HepG2 (cell line): ENCODE results near the gene LSM8. TPM values are rescaled to one million over a fixed set of nuclear protein-coding genes. Genes with fewer than 3 reads are reported as not detected.

Source experiments
- ATAC-seq: fragments of 200-7000 bp; cut with Tn5 transposase; 3 replicates; pipeline ENCODE4 v1.9.1; 2020; ENCODE audit warnings: mild to moderate bottlenecking, moderate library complexity
- BruUV-seq: library from RNA; stranded (reverse); fragments of 400-500 nt; replicated peaks from 2 replicates; lab custom pipeline; 2021; lab: Mats Ljungman, UMichigan
- CTCF ChIA-PET: fragments of 300-600 bp; formaldehyde crosslinking; extraction: SDS; loops from one replicate; lab custom pipeline; 2021; ENCODE audit warnings: low total read pairs, inconsistent platforms, low intra/inter-chr PET ratio; lab: Yijun Ruan, JAX
- POLR2A ChIA-PET: fragments of 350-600 bp; sonication (Branson Sonifier 250); formaldehyde crosslinking; loops from one replicate; lab custom pipeline; 2020; ENCODE audit warnings: antibody characterized with exemption, inconsistent platforms; lab: Yijun Ruan, JAX
- DNase-seq: peaks from one replicate; pipeline ENCODE4 v3.0.0-alpha.2; 2015; ENCODE audit warnings: low spot score
- FAIRE-seq: peaks from 3 replicates; lab custom pipeline; 2011; peaks lifted over from hg19 to GRCh38; lab: Jason Lieb, UNC
- H2AFZ ChIP-seq: one replicate; pipeline ENCODE4 v1.6.1; 2011; ENCODE audit warnings: low read length, inconsistent platforms
- H3K27ac ChIP-seq: fragments of 300-600 bp; 3 replicates; pipeline ENCODE4 v1.8.0; 2011; ENCODE audit warnings: mixed run types, mild to moderate bottlenecking, mixed read lengths, low read length, inconsistent platforms; ENCODE audit not compliant: insufficient read depth; ENCODE audit errors: extremely low read length
- H3K27me3 ChIP-seq, 2 experiments: fragments of 200-600 bp in 1 of 2; 2 replicates in 1 of 2; 3 replicates in 1 of 2; pipeline versions ENCODE4 v1.6.0 to v1.8.0; 2011; ENCODE audit warnings: low read length in 2 of 2, mild to moderate bottlenecking in 2 of 2, moderate library complexity in 2 of 2, inconsistent platforms in 1 of 2; ENCODE audit not compliant: insufficient read depth in 2 of 2, control insufficient read depth in 1 of 2
- H3K36me3 ChIP-seq, 2 experiments: fragments of 200-600 bp in 1 of 2; replicated peaks in 1 of 2; 2 replicates in 1 of 2; 3 replicates in 1 of 2; pipeline versions ENCODE4 v1.5.1 to v1.8.0; 2011; ENCODE audit warnings: low read length in 2 of 2, inconsistent platforms in 1 of 2; ENCODE audit not compliant: insufficient read depth in 2 of 2, control insufficient read depth in 1 of 2
- H3K4me1 ChIP-seq: 2 replicates; pipeline ENCODE4 v1.5.1; 2012; ENCODE audit warnings: low read length, inconsistent platforms; ENCODE audit not compliant: insufficient read depth
- H3K4me2 ChIP-seq: 2 replicates; pipeline ENCODE4 v1.6.0; 2011; ENCODE audit warnings: low read depth, low read length, inconsistent platforms
- H3K4me3 ChIP-seq, 3 experiments: fragments of 200-600 bp in 1 of 3; sonication (generic), shearing (Covaris generic) in 1 of 3; replicated peaks in 1 of 3; 2 replicates each; pipeline ENCODE4 v1.5.1; 2011 to 2016; ENCODE audit warnings: low read length in 3 of 3, inconsistent platforms in 2 of 3, low read depth in 2 of 3, mild to moderate bottlenecking in 2 of 3, control low read depth in 1 of 3, mixed read lengths in 1 of 3; ENCODE audit not compliant: insufficient read depth in 1 of 3
- H3K79me2 ChIP-seq: one replicate; pipeline ENCODE4 v1.6.1; 2011; ENCODE audit warnings: low read length, inconsistent platforms; ENCODE audit not compliant: insufficient read depth
- H3K9ac ChIP-seq: 2 replicates; pipeline ENCODE4 v1.6.0; 2011; ENCODE audit warnings: mild to moderate bottlenecking, low read depth, low read length, inconsistent platforms; ENCODE audit not compliant: insufficient read depth
- H3K9me3 ChIP-seq: 2 replicates; pipeline ENCODE4 v1.5.1; 2012; ENCODE audit warnings: mild to moderate bottlenecking, low read length
- H4K20me1 ChIP-seq: 2 replicates; pipeline ENCODE4 v1.6.0; 2011; ENCODE audit warnings: inconsistent platforms, mild to moderate bottlenecking, low read length, moderate library complexity; ENCODE audit not compliant: insufficient read depth
- CSRNP2 ChIP-seq: sonication (generic); formaldehyde crosslinking; conservative IDR thresholded peaks from 2 replicates; pipeline ENCODE4 v1.8.0; 2022; ENCODE audit warnings: low read depth, missing genetic modification reagents
- ETS1 ChIP-seq: sonication (generic); formaldehyde crosslinking; IDR thresholded peaks from 2 replicates; pipeline ENCODE4 v1.4.0; 2020; ENCODE audit warnings: missing genetic modification reagents
- ZNF468 ChIP-seq: sonication (generic); formaldehyde crosslinking; IDR thresholded peaks from 2 replicates; pipeline ENCODE4 v1.8.0; 2022; ENCODE audit warnings: mild to moderate bottlenecking, moderate library complexity, missing genetic modification reagents
- WGBS: methylation state at CpG from one replicate; pipeline ENCODE4 v1.1.6; 2017; ENCODE audit warnings: low lambda C conversion rate; 5-methylcytosine and 5-hydroxymethylcytosine counted together
- in situ Hi-C: cut with HindIII; loops from 2 replicates; pipeline ENCODE4 v1.10.0; 2017; ENCODE audit warnings: low pct_unique_long_range_greater_than_20kb; ENCODE audit not compliant: extremely low pct_ligation_motif_present
- intact Hi-C: fragments of 100-400 bp; cut with micrococcal nuclease; formaldehyde crosslinking; loops from one replicate; pipeline ENCODE4 v1.10.0; 2022; ENCODE audit not compliant: unreplicated experiment
- polyA plus RNA-seq, 8 experiments: library from polyadenylated mRNA; depleted of rRNA in 3 of 8; stranded (reverse) in 7 of 8; unstranded in 1 of 8; fragments of >200 nt; fragmentation: Illumina TruSeq in 4 of 8; extraction: Trizol in 4 of 8; gene quantifications; 2 replicates each; pipeline versions ENCODE4 v1.2.1 to v1.2.3, GENCODE V29; 2011 to 2016; ENCODE audit warnings: low read depth in 4 of 8, missing spikeins in 1 of 8, mixed read lengths in 1 of 8; ENCODE audit not compliant: insufficient read depth in 1 of 8
- total RNA-seq, 5 experiments: library from RNA; depleted of rRNA; stranded (reverse); fragments of >200 nt; fragmentation: Illumina TruSeq; extraction: Trizol; gene quantifications; 2 replicates each; pipeline ENCODE4 v1.2.3, GENCODE V29; 2016; ENCODE audit warnings: low read depth in 1 of 5

The LSM8 gene
- total and polyA plus RNA-seq, 2 of the 13 experiments (the other 11 are each of a cell fraction or from before 2014, with no cell fraction given), result 44.3 to 67.3 TPM

- ChIA-PET POLR2A (no interaction called here), CTCF (no interaction called here)
Measured at GRCh38 chr7:118140468-118140867, 43.5 kb upstream of the LSM8 start.

More at GRCh38 chr7:118140468-118140867, 43.5 kb upstream of the LSM8 start:
- BruUV-seq, result no TSS peak
- H3K36me3 ChIP-seq, result no peaks in the 10 kb centered on the region
- WGBS, result 0% methylated on average over 1 of the region's 1 CpG
- H3K4me1 ChIP-seq, result no peaks in the 10 kb centered on the region
- no peak overlapping the region for H2AFZ ChIP-seq
- intact Hi-C loops (no loop called here), in situ Hi-C loops (no loop called here)
- no peak overlapping the region for H3K9ac ChIP-seq
- no peaks in the 10 kb centered on the region for H3K27me3 ChIP-seq
- H3K27ac ChIP-seq, result no peak overlapping the region
- DNase-seq (no peak), ATAC-seq (no peak), FAIRE-seq (no peak)
- TF ChIP-seq ETS1 (CRISPR knock-in tag) (no peak), CSRNP2 (CRISPR knock-in tag) (no peak), ZNF468 (CRISPR knock-in tag) (no peak)
- H3K9me3 ChIP-seq, result no peaks in the 10 kb centered on the region
- no peaks in the 10 kb centered on the region for H3K79me2 ChIP-seq
- H3K4me3 ChIP-seq, result no peak overlapping the region
- no peak overlapping the region for H3K4me2 ChIP-seq
- H4K20me1 ChIP-seq, result no peaks in the 10 kb centered on the region
